A549 (cell line): Measurements from ENCODE around the gene PPP1R14B.

Experiments used
- POLR2A ChIP-seq: IDR thresholded peaks from 2 replicates; pipeline ENCODE4 v1.6.1; 2012; ENCODE audit warnings: mild to moderate bottlenecking, low read length
- REST ChIP-seq: fragments of 200-600 bp; sonication (generic); IDR thresholded peaks from 2 replicates; pipeline ENCODE4 v1.6.1; 2016; ENCODE audit warnings: antibody characterized with exemption, mild to moderate bottlenecking, moderate library complexity
- RFX5 ChIP-seq: fragments of 450-650 bp; IDR thresholded peaks from 2 replicates; pipeline ENCODE4 v1.7.1; 2014; ENCODE audit warnings: antibody characterized with exemption, mild to moderate bottlenecking, moderate library complexity

GRCh38 chr11:64220798-64221197 lies 25.9 kb downstream of the PPP1R14B start:
- TF ChIP-seq REST (no peak), RFX5 (no peak), POLR2A (no peak)
